H9 (cell line): Measurements from ENCODE around the gene ACMSD. TPM values are rescaled to one million over a fixed set of nuclear protein-coding genes. Genes with fewer than 3 reads are reported as not detected.

Experiments
- DNase-seq: peaks from one replicate; pipeline ENCODE4 v3.0.0-alpha.2; 2017
- H2AFZ ChIP-seq: one replicate; pipeline ENCODE4 v1.6.1; 2013; ENCODE audit warnings: mild to moderate bottlenecking, low read length, control low read depth, moderate library complexity
- H2AK5ac ChIP-seq: 2 replicates; pipeline ENCODE4 v1.6.1; 2013; ENCODE audit warnings: low read length, control low read depth, mixed read lengths; ENCODE audit not compliant: insufficient read length
- H2BK120ac ChIP-seq: one replicate; pipeline ENCODE4 v1.6.1; 2013; ENCODE audit warnings: low read depth, mild to moderate bottlenecking, low read length, control low read depth, inconsistent platforms; ENCODE audit not compliant: poor library complexity, severe bottlenecking
- H2BK12ac ChIP-seq: 2 replicates; pipeline ENCODE4 v1.6.1; 2013; ENCODE audit warnings: low read length, control low read depth, mixed read lengths, low read depth; ENCODE audit not compliant: insufficient read length
- H2BK15ac ChIP-seq: 2 replicates; pipeline ENCODE4 v1.6.1; 2013; ENCODE audit warnings: low read depth, low read length, control low read depth
- H2BK20ac ChIP-seq: one replicate; pipeline ENCODE4 v1.6.1; 2013; ENCODE audit warnings: low read depth, mild to moderate bottlenecking, low read length, control low read depth, inconsistent platforms; ENCODE audit not compliant: poor library complexity, severe bottlenecking
- H2BK5ac ChIP-seq: 2 replicates; pipeline ENCODE4 v1.6.1; 2013; ENCODE audit warnings: low read length, control low read depth, mixed read lengths; ENCODE audit not compliant: insufficient read length
- H3K14ac ChIP-seq: 2 replicates; pipeline ENCODE4 v1.6.1; 2013; ENCODE audit warnings: low read length, control low read depth; ENCODE audit not compliant: insufficient read depth
- H3K18ac ChIP-seq: 2 replicates; pipeline ENCODE4 v1.6.1; 2013; ENCODE audit warnings: low read depth, mild to moderate bottlenecking, mixed read lengths, low read length, control low read depth; ENCODE audit not compliant: insufficient read length
- H3K23ac ChIP-seq: 2 replicates; pipeline ENCODE4 v1.6.1; 2013; ENCODE audit warnings: low read length, control low read depth, mixed read lengths, low read depth; ENCODE audit not compliant: insufficient read length
- H3K23me2 ChIP-seq: 2 replicates; pipeline ENCODE4 v1.6.1; 2013; ENCODE audit warnings: low read depth, mild to moderate bottlenecking, mixed read lengths, low read length, control low read depth; ENCODE audit not compliant: insufficient read length, poor library complexity, severe bottlenecking
- H3K27ac ChIP-seq: 2 replicates; pipeline ENCODE4 v1.5.1; 2013; ENCODE audit warnings: low read length, control low read depth, mixed read lengths, low read depth; ENCODE audit not compliant: insufficient read length
- H3K27me3 ChIP-seq: 2 replicates; pipeline ENCODE4 v1.6.1; 2013; ENCODE audit warnings: low read length, control low read depth, inconsistent platforms; ENCODE audit not compliant: insufficient read depth
- H3K4ac ChIP-seq: 2 replicates; pipeline ENCODE4 v1.6.1; 2013; ENCODE audit warnings: low read depth, mild to moderate bottlenecking, control low read depth, inconsistent platforms, low read length, moderate library complexity
- H3K4me1 ChIP-seq: 2 replicates; pipeline ENCODE4 v1.6.1; 2013; ENCODE audit warnings: low read length, control low read depth, inconsistent platforms; ENCODE audit not compliant: insufficient read depth
- H3K4me2 ChIP-seq: 2 replicates; pipeline ENCODE4 v1.6.1; 2013; ENCODE audit warnings: low read length, control low read depth, mixed read lengths; ENCODE audit not compliant: insufficient read length, insufficient read depth
- H3K56ac ChIP-seq: 2 replicates; pipeline ENCODE4 v1.6.1; 2013; ENCODE audit warnings: low read depth, mild to moderate bottlenecking, mixed read lengths, low read length, control low read depth; ENCODE audit not compliant: insufficient read length
- H3K79me1 ChIP-seq: 2 replicates; pipeline ENCODE4 v1.6.1; 2013; ENCODE audit warnings: low read depth, mild to moderate bottlenecking, moderate library complexity, low read length, control low read depth, inconsistent platforms; ENCODE audit not compliant: insufficient read depth, poor library complexity, severe bottlenecking
- H3K79me2 ChIP-seq: 2 replicates; pipeline ENCODE4 v1.6.1; 2013; ENCODE audit warnings: low read length, control low read depth, inconsistent platforms; ENCODE audit not compliant: insufficient read depth
- H3K9ac ChIP-seq: 2 replicates; pipeline ENCODE4 v1.6.1; 2013; ENCODE audit warnings: low read length, control low read depth, mixed read lengths; ENCODE audit not compliant: insufficient read length; ENCODE audit errors: extremely low read depth
- H3K9me3 ChIP-seq: one replicate; pipeline ENCODE4 v1.6.1; 2013; ENCODE audit warnings: low read depth, low read length, inconsistent platforms; ENCODE audit not compliant: control insufficient read depth
- H3T11ph ChIP-seq: one replicate; pipeline ENCODE4 v1.6.1; 2013; ENCODE audit warnings: mild to moderate bottlenecking, low read length, control low read depth, inconsistent platforms
- H4K20me1 ChIP-seq: one replicate; pipeline ENCODE4 v1.6.1; 2013; ENCODE audit not compliant: control insufficient read depth, insufficient read length, insufficient read depth
- H4K5ac ChIP-seq: 2 replicates; pipeline ENCODE4 v1.6.1; 2013; ENCODE audit warnings: low read depth, mild to moderate bottlenecking, mixed read lengths, low read length, control low read depth; ENCODE audit not compliant: insufficient read length
- H4K8ac ChIP-seq: replicated peaks from 2 replicates; pipeline ENCODE4 v1.6.1; 2013; ENCODE audit warnings: low read length, control low read depth, mixed read lengths, low read depth; ENCODE audit not compliant: insufficient read length
- H4K91ac ChIP-seq: 2 replicates; pipeline ENCODE4 v1.6.1; 2013; ENCODE audit warnings: low read depth, mild to moderate bottlenecking, moderate library complexity, mixed read lengths, low read length, control low read depth; ENCODE audit not compliant: insufficient read length
- H3K27ac Mint-ChIP-seq, 3 experiments: 2 replicates in 2 of 3; 3 replicates in 1 of 3; pipeline ENCODE4 v1.8.0; 2020 to 2021; ENCODE audit warnings: mixed read lengths in 3 of 3, mild to moderate bottlenecking in 1 of 3, moderate library complexity in 1 of 3
- H3K27me3 Mint-ChIP-seq: 2 replicates; pipeline ENCODE4 v1.8.0; 2021; ENCODE audit warnings: low read depth, mild to moderate bottlenecking, moderate library complexity, mixed read lengths
- H3K36me3 Mint-ChIP-seq, 3 experiments: 2 replicates in 2 of 3; 3 replicates in 1 of 3; pipeline ENCODE4 v1.8.0; 2020 to 2021; ENCODE audit warnings: low read depth in 3 of 3, mixed read lengths in 3 of 3; ENCODE audit not compliant: insufficient read depth in 1 of 3
- H3K4me1 Mint-ChIP-seq, 2 experiments: 2 replicates each; pipeline ENCODE4 v1.8.0; 2020; ENCODE audit warnings: mixed read lengths in 2 of 2
- H3K4me3 Mint-ChIP-seq, 2 experiments: 2 replicates in 1 of 2; 3 replicates in 1 of 2; pipeline ENCODE4 v1.8.0; 2020 to 2021; ENCODE audit warnings: mild to moderate bottlenecking in 2 of 2, mixed read lengths in 2 of 2, moderate library complexity in 1 of 2
- H3K9me3 Mint-ChIP-seq, 2 experiments: 2 replicates in 1 of 2; 3 replicates in 1 of 2; pipeline ENCODE4 v1.8.0; 2020; ENCODE audit warnings: mild to moderate bottlenecking in 2 of 2, mixed read lengths in 2 of 2, moderate library complexity in 1 of 2
- WGBS: extraction: QIAGEN DNeasy Blood & Tissue Kit; methylation state at CpG from one replicate; pipeline ENCODE4 v1.1.7; 2013; ENCODE audit warnings: missing lambda C conversion rate, low lambda C conversion rate, mixed read lengths; ENCODE audit not compliant: insufficient read length; ENCODE audit errors: extremely low coverage; 5-methylcytosine and 5-hydroxymethylcytosine counted together
- total RNA-seq: library from RNA; stranded (reverse); gene quantifications from 2 replicates; pipeline ENCODE4 v1.2.1, GENCODE V29; 2021
- TF ChIP-seq, protein P1 (sequence below): fragments of 200-600 bp; sonication (generic); conservative IDR thresholded peaks from 3 replicates; pipeline ENCODE4 v1.8.0; 2021; ENCODE audit warnings: antibody characterized with exemption, mild to moderate bottlenecking

ACMSD gene
- total RNA-seq, 1 experiment from 2014 or later, result not detected

DNA sequence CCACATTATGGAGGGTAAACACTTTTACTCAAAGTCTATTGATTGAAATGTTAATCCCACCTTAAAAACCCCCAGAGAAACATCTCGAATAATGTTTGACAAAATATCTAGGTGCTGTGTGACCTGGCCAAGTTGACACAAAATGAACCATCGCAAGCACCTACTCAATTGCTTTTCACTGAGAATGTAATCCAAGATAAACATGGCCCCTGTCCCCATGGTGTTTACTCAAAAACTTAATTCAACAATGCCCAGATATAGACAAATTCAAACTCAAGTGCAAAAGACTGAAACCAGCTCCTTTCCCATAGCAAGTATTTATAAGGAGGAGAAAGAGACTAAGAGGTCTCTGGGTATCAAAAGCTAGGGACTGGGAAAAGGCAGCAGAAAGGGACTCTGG, 15.0 kb upstream of the ACMSD start:
- no peak overlapping the region for H2BK12ac ChIP-seq
- no peaks in the 10 kb centered on the region for H3K27me3 ChIP-seq
- H2BK120ac ChIP-seq, result no peak overlapping the region
- H3T11ph ChIP-seq, result no peak overlapping the region
- H3K18ac ChIP-seq, result no peak overlapping the region
- no peaks in the 10 kb centered on the region for H3K9me3 ChIP-seq
- no peak overlapping the region for H3K56ac ChIP-seq
- no peak overlapping the region for H2BK15ac ChIP-seq
- TF ChIP-seq, protein P1, sequence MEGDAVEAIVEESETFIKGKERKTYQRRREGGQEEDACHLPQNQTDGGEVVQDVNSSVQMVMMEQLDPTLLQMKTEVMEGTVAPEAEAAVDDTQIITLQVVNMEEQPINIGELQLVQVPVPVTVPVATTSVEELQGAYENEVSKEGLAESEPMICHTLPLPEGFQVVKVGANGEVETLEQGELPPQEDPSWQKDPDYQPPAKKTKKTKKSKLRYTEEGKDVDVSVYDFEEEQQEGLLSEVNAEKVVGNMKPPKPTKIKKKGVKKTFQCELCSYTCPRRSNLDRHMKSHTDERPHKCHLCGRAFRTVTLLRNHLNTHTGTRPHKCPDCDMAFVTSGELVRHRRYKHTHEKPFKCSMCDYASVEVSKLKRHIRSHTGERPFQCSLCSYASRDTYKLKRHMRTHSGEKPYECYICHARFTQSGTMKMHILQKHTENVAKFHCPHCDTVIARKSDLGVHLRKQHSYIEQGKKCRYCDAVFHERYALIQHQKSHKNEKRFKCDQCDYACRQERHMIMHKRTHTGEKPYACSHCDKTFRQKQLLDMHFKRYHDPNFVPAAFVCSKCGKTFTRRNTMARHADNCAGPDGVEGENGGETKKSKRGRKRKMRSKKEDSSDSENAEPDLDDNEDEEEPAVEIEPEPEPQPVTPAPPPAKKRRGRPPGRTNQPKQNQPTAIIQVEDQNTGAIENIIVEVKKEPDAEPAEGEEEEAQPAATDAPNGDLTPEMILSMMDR, result no peak
- no peaks in the 10 kb centered on the region for H3K79me2 ChIP-seq
- Mint-ChIP-seq H3K4me1 (no peaks in the 10 kb centered on the region), H3K27me3 (no peaks in the 10 kb centered on the region; the same call in 1 of the 2 replicates), H3K36me3 (peaks cover 2 to 10% (median 4%) of the 10 kb centered on the region in 3 experiments; a peak in 6 of 7 replicates), H3K9me3 (peaks cover 8 to 10% of the 10 kb centered on the region in 2 experiments), H3K27ac (no peak overlapping the region), H3K4me3 (no peak overlapping the region)
- no peak overlapping the region for H3K4me2 ChIP-seq
- H3K4ac ChIP-seq, result no peak overlapping the region
- H4K20me1 ChIP-seq, result no peaks in the 10 kb centered on the region
- no peak overlapping the region for H3K23ac ChIP-seq
- no peak overlapping the region for H2AFZ ChIP-seq
- H3K27ac ChIP-seq, result no peak overlapping the region
- H3K23me2 ChIP-seq, result no peaks in the 10 kb centered on the region
- no peaks in the 10 kb centered on the region for H3K79me1 ChIP-seq
- H2BK20ac ChIP-seq, result no peak overlapping the region
- no peak overlapping the region for H2BK5ac ChIP-seq
- H4K91ac ChIP-seq, result no peak overlapping the region
- no peak overlapping the region for H2AK5ac ChIP-seq
- H4K8ac ChIP-seq, result no peak overlapping the region
- no peak for DNase-seq
- no peak overlapping the region for H4K5ac ChIP-seq
- H3K9ac ChIP-seq, result no peak overlapping the region
- no peak overlapping the region for H3K14ac ChIP-seq
- no peaks in the 10 kb centered on the region for H3K4me1 ChIP-seq
- WGBS, result no CpG with 5 or more reads among the region's 2 CpGs
